NCI-H460 (cell line): ENCODE data around the gene TMEM107. TPM values are rescaled to one million over a fixed set of nuclear protein-coding genes. Genes with fewer than 3 reads are reported as not detected.
A peak's percentile ranks its signal among the peaks of the same experiment; 100 is the strongest.
"Not testable (repeated sequence)": the region's sequence is repeated elsewhere in the genome, so short reads cannot be mapped to it uniquely, and the experiment has no call there.

Source experiments
- DNase-seq: peaks from one replicate; pipeline ENCODE4 v3.0.0-alpha.2; 2016; ENCODE audit warnings: low read depth; ENCODE audit errors: extremely low read depth
- total RNA-seq: library from RNA; depleted of rRNA; stranded (reverse); fragments of >200 nt; shearing (Covaris generic); gene quantifications from 2 replicates; pipeline ENCODE4 v1.2.3, GENCODE V29; 2014

TMEM107 gene
- total RNA-seq, 1 experiment from 2014 or later: 27.9 TPM

DNA sequence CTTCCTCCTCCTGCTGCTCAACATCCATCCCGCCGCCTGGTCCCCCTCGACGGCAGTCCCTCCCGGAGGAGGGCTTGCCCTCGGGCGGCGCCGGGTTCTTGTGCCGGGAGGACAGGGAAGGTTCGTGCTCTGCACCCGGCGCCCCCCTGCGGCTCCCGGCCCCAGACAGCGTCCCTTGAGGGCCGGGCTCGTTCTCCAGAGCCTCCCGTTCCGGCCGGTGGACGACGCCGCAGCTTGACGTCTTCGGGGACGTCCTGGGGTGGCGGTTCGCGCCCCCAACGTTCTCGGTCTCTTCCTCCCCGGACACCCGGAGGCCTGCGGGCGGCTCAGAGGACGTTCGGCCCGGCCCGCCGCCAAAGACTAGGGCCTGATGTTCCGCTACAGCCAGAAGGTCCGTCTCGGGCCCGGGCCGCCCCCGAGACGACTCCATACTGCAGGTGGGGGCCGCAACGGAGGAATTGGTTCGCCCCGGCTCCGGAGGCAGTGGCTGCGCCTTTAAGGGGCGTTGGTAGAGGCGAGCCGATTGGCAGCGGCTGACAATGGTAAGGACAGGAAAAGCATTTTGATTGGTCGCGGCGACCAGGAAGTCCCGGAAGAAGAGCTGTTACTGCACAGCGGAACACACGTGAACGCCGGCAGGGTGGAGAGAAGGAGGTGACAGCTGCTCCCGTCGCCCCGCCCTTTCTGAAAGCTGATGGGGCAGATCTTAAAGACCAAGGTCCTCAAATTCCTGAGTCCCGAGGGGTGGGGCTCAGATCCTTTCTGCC lies 13.7 kb upstream of the TMEM107 start, which contains the start of gene BORCS6:
Gene BORCS6, minus strand, starts transcription at position 470 of the 767 bp plus-strand sequence. Its CDS starts 40 bp downstream, at position 430.
- peak; percentile 98 for DNase-seq

DNA sequence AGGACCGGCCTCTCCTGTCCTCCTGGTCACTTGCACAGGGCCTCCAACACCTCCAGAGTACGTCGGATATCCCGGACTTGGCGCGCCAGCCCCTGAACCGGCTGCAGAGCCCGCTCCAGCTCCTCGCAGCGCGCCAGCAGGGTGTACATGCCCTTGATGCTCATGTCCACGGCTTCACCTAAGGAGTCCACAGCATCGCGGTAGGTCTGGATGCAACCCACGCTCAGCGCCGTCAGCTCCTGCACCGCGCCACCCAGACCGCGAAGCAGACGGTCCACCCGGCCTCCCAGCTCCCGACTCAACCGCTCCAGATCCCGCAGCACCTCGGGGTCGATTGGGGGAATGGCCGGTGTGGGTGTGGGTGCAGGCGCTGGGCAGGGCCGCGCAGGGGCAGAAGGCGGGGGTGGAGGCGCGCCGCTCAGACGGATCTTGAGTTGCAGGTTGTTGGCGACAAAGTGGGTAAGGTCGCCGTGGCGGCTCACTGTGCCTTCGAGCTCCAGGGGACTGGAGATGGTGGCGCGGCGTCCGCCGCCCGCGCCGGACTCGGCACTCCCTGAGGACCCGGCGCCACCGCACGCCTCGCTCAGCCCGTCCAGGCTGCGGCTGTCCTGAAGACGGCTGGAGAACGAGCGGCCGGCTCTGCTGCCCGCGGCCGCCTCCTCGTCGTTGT lies 13.0 kb upstream of the TMEM107 start:
- no peak for DNase-seq

DNA sequence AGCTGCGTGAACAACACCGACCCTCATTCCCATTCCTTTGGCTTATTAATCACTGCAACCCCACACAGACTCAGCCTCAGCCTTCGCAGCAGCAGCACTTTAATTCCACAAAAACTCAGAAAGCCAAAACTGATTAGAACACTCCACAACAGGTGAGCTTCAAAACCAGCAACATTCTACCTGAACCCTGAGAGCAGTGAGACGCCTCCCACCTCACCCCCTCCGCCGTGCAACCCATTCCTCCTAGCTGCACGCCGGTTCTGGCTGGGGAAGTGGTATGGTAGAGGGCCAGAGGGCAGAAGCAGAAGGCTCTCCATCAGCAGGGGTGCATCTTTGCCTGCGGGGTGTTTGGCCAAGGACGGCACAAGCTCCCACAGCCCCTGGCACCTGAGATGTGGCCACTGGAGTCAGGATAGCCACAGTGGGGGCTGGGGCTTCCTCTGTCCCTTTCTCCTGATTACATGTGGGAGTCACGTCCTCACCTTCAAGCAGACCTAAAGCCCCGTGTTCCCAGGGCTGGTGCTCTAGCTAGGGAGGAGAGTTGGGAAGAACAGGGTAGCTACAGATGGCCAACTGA lies 12.2 kb upstream of the TMEM107 start:
- no peak for DNase-seq

DNA sequence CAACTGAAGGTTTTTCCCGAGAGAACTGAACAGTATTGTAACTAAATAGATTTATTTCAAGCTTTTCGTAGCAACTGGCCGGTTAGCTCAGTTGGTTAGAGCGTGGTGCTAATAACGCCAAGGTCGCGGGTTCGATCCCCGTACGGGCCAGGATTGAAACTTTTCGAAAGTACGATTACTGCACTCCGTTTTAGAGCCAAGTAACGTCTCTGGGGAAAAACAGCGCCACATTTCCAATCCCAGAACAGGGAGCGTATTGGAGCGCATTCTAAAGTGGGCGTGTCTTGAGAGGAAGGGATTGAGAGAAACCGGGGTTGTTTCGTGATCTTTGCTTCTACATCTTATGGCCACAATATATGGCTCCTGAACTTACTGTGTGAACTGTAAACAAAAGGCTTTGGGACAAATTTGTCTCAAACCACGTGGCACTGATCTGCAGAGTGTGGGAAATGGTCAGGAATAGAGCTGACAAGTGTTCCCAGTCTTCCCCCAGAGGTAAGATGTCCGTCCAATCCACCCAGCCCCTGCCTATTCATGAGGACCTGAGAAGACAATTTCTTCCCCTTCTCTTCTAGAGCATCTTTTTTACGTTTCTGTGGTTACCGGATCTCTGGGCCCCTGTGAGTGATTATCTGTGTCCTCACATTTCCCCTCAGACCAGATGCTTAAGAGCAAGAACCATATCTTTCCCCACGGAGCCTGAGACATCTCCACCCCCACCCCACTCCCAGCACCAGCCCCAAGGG lies 11.5 kb upstream of the TMEM107 start:
- peak; percentile 99 for DNase-seq

DNA sequence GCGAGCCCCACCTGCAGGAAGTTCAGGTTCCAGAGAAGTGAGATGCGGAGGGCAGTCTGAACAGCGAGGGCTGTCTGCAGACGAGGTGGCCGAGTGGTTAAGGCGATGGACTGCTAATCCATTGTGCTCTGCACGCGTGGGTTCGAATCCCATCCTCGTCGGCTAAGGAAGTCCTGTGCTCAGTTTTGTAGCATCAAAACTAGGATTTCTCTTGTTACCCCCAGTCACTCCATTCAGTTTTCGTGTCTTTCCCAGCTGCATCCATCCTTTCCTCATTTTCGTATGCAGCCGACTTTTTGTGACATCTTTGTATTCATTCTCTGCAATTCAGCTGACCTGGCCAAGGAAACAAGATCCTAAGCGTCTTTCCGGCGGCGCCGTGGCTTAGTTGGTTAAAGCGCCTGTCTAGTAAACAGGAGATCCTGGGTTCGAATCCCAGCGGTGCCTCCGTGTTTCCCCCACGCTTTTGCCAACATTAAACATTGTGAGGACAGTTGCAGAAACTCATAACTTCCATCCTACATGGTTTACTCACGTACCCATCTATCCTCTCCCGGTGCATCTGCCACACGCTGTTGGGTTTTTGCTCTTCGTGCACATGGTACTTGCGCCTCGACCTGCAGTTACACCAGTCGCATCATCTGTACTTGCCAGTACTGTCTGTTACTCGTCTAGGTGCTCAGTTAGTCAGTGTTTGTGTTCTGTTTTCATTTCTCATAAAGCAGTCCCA lies 10.8 kb upstream of the TMEM107 start:
- peak; percentile 96 for DNase-seq

DNA sequence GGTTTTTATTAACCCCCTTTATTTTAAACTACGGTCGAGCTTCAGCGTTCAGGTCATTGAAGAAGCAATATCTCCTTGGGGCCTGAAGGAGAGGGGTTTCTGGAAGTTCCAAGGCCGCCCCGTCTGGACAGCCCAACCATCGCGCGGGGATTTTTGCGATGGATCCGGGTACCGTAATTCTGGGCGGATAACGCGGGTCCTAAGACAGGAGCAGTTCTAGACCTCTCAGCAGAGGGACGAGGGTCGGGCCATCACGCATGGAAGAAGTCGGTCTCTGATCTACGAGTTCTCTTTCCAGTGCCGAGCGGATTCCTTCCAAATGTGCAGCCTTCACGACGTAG lies 10.2 kb upstream of the TMEM107 start:
- DNase-seq: no peak

DNA sequence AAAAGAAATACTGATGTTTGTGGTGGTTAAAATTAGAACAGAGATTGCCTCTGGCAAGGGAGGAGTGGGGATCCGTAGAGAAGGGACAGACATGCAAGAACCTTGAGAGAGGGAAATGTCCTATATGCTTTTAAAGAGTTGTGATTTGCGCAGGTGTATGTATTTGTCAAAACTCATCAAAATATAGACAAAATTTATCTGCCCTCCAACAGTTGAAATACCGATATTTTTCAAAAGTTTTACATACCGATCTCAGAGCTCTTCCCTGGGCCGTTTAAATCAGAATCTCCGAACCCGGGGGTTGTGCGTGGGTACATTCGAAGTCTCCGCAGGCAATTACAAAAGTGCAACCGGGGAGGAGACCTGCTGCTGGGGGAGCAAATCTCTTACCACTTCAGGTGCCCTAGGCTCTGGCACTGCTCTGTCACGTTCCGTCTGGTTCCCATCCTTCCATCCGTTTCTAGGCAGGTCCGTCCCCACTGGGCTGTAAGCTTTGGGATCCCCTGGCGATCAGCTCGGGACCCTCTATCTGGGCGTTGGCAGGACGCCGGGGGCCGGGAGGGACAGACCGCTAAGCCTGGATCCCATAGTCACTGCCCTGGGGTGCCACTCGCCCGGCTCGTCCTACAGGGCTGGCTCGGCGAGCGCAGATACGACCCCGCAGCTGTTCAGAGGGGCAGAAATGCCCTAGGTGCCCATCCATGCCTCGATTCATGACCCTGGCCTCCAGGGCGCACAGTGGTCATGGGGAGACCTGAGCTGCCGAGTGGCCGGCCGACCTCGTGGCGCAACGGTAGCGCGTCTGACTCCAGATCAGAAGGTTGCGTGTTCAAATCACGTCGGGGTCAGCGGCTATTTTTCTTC lies 9.6 kb upstream of the TMEM107 start:
- peak; percentile 77 for DNase-seq

DNA sequence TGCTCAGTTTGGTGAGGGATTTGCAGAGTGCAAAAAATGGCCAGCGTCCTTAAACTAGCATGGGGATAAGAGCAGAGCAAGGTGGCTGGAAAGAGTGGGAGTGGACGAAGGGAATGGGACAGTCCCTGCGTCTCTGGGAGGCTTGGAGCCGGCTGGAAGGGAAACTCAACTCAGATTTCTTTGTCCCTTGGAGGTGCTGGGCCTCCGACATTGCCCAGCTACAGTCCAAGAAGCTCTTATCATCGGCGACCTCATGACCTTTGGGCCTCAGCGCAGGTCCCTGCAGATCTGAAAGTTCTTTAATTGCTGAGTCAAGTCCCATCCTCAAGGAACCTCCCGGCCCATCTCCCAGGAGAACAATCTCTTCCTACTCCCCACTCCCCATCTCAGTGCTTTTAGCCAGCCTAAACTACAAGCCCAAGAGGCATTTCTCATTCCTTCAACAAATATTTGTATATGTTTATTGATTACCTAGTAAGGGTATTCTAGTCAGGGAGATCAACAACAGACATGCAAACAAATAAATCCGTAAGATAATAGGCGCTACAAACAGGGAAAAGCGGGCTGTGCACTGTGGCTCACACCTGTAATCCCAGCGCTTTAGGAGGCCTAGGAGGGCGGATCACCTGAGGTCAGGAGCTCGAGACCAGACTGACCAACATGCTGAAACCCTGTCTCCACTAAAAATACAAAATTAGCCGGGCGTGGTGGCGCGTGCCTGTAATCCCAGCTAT lies 985 bp upstream of the TMEM107 start:
- DNase-seq: no peak

DNA sequence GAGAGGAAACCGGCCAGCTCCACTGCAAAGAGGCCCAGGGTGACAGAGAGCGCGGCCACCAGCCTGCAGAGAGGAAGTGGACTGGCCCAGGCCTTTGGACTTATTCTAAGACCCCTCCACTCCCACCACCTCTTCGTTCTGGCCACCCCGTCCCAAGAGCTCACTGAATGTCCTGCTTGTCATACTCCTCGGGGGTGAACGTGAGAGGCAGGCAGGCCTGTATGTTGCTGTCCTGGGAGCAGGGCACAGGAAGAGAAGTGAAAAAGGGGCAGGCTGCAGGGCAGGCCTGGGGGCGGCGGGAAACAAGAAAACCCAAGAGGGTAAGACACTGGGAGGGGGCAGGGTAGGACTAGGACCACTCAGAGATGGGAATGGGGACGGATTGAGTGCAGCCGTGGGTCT lies 384 bp downstream of the TMEM107 start:
- no peak for DNase-seq

DNA sequence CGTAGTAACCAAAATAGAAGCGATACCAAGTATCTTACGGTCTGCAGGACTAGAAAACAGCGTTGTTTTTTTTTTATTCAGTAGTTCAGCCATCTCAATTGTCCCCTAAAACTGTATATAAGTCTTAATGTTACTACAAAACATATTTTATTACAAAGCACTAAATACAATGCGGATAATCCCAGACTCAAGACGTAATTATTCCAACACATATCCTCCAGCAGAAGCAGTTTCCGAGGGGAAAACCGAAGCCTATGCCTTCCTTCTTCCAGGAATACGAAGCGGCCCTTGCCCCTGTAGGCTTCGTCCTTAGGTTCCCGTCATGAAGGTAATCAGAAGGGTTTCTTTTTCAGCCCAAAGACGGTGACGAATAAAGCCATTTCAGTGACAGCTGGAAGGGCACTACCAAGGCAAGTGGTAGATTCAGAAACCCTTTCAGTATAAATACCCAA lies 2.3 kb downstream of the TMEM107 start:
- no peak for DNase-seq

DNA sequence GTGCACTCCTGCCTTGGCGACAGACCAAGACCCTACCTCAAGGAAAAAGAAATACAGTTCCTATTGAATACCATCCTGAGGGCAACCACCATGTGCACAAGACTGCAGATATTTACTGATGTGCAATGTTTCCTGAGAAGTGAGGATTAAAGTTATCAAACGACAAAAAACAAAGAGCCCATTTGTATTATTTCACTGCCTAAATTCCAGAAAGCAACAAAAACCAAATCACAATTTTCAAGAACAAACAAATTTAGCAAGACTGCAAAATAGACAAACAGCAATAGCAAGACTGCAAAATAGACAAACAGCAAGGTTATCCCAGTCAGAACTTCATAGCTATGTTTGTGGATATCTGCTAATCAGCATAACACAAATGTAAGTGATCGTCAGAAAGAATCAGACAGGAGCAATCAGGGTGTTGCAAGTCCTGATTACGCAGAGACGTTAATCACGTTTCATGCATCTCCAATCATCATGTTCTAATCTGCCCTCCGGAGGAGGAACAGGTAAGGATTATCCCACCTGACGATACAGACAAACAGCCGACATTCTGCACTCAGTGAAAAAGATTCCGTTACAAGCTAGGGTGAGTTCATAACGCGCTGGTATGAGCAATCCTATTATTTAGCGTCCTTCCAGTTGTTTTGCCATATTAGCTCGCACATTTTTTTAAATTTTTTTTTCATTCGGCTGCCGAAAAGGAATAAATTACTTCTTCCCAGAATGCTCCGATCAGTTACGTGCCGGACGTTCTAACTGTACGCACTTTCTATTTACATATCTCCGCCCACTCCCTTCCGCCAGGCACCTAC lies 2.9 kb downstream of the TMEM107 start:
- DNase-seq: peak; percentile 99

DNA sequence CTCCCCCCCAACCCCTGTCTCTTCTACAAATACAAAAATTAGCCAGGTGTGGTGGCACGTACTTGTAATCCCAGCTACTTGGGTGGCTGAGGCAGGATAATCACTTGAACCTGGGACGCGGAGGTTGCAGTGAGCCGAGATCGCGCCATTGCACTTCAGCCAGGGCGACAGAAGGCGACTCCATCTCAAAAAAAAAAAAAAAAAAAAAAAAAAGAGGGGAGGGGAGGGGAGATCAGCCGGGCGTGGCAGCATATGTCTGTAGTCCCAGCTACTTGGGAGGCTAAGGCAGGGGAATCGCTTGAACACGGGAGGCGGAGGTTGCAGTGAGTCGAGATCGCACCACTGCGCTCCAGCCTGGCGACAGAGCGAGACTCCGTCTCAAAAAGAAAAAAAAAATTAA lies 6.0 kb downstream of the TMEM107 start:
- not testable (repeated sequence) for DNase-seq

DNA sequence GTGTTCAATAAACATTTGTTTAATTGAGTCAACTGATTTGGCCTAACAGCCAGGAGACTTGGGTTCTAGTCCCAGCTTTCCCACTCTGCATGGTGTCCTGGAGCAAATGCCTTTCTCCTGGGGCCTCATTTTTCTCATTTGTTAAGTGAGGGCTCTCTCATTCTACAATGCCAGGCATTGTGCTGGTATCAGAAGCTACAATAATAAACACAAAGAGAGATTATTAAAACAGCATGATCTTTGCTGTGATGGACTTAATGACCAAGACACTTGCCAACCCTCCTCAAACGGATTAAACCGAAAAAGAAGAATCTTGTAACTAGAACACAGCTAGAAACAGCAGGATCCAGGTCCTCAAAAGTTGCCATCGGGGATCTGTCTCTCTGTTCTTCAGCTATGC lies 8.7 kb downstream of the TMEM107 start:
- DNase-seq: no peak

DNA sequence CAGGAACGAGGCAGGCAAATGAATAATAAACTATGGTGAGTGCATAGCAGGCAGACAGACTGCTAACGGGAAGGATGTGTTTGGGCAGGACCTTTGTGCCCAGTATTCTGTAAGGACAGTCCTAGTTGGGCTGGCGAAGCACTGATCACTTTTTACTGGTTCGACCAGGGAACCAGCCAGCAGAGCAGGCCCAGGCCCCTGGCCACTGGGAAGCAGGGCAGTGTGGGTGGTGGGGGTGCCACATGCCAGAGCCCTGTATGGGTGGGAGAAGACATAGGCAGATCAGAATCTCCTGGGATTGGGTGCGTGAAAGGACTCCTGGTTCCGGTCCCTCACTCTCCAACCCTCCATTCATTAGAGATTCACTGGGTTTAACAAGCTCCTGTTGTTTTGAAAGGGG lies 9.4 kb downstream of the TMEM107 start:
- no peak for DNase-seq

DNA sequence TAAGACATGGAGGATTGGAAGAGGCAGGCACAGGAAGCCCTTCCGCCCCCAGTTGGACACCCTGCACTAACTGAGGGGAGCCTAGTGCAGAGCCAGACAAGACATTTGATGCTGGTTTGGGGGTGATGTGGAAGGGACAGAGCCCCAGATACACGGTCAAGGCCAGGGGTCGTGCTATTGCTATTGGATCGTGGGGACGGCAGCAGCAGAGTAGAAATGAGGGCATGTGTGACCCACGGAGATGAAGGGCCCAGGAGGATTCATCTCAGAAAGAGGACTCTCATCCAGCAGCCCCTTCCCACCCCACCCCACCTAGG lies 11.4 kb downstream of the TMEM107 start:
- no peak for DNase-seq

DNA sequence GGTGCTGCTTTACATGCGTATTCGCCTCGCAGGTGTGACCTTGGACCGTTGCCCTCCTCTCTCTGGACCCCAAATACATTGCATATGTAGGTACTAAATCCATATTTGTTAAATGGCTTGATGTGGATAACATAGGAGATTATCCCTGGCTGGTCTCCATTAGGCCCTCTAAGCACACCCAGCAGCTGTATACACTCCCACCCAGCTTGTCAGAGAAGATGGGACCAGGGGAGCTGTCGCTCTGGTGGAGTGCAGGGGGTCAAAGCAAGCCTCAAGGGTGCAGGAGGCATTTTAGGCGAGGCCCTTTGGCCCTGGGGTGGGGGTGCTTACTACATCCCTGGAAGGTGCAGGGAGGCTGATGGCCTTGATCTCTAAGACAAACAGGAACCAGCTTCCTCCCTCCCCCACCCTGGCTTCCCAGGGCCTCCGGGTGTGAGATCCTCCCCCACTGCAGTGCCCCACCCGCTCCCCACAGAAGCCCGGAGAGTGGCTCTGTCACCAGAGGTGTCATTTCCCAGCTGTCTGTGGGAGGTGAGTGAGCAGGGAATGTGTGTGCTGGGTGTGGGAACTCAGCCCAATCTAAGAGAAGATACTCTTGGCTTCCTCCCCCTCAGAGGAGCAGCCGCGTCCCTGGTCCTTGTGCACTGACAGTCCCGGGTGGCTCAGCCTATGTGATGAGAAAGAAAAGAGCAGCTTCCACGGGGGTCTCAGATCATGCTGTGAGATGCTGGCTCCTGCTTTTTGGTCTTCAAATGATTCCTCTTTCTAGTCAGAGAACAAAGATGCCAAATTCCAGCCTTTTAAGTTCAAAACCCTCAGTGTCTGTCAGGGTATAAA lies 12.0 kb downstream of the TMEM107 start:
- DNase-seq: no peak
